Muscle layer of duodenum (tissue), 2 donors: ENCODE data around the gene PARL.

Experiments
- H3K27ac ChIP-seq: one replicate; pipeline ENCODE4 v1.7.0; 2013; ENCODE audit warnings: mild to moderate bottlenecking, low read length
- H3K27me3 ChIP-seq: one replicate; pipeline ENCODE4 v1.7.0; 2013; ENCODE audit warnings: low read depth, mild to moderate bottlenecking, control low read depth, low read length
- H3K36me3 ChIP-seq, 2 donors: one replicate each; pipeline ENCODE4 v1.7.0; 2013; ENCODE audit warnings: low read length in 2 of 2, control low read depth in 1 of 2, mild to moderate bottlenecking in 1 of 2; ENCODE audit not compliant: insufficient read depth in 2 of 2, control insufficient read depth in 1 of 2
- H3K4me1 ChIP-seq, 2 donors: one replicate each; pipeline ENCODE4 v1.7.0; 2013; ENCODE audit warnings: low read length in 2 of 2, mild to moderate bottlenecking in 2 of 2, control low read depth in 1 of 2, moderate library complexity in 1 of 2; ENCODE audit not compliant: insufficient read depth in 2 of 2, control insufficient read depth in 1 of 2
- H3K4me3 ChIP-seq, 2 donors: one replicate each; pipeline ENCODE4 v1.7.0; 2013; ENCODE audit warnings: low read length in 2 of 2, low read depth in 1 of 2, mild to moderate bottlenecking in 1 of 2
- H3K9me3 ChIP-seq, 2 donors: one replicate each; pipeline ENCODE4 v1.7.0; 2013; ENCODE audit warnings: low read length in 2 of 2, control low read depth in 1 of 2, mild to moderate bottlenecking in 1 of 2; ENCODE audit not compliant: control insufficient read depth in 1 of 2
- donor health status: healthy.

PARL gene

DNA sequence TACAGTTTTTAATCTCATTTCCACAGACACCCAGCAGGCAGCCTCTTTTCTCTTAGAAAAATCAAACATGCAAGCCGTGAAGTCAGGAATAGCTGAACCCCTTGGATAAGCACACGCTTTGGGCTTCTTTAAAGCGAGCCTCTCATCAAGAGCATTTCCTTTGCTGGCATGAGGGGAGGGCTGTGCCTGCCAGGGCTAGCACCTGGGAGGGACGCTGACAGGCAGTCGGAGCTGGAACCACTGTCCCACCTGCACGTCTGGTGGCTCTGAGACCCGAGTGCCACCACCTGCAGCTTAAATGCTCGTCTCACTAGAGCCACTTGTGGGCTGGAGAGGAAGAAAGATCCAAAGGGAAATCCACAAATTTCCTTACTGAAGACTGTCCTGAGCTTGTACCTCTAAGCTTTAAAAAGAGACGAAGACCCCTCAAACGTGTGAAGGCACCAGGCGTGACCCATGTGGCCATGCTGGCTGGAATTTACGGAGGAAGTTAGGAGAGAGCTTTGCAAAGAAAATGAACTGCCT, 68.7 kb downstream of the PARL start:
- Histone ChIP-seq H3K36me3 (peaks cover 10 to 11% of the 10 kb centered on the region in 2 donors), H3K27me3 (no peaks in the 10 kb centered on the region), H3K27ac (no peak overlapping the region), H3K9me3 (no peaks in the 10 kb centered on the region), H3K4me3 (no peak overlapping the region), H3K4me1 (peaks cover 0 to 6% of the 10 kb centered on the region in 2 donors)

DNA sequence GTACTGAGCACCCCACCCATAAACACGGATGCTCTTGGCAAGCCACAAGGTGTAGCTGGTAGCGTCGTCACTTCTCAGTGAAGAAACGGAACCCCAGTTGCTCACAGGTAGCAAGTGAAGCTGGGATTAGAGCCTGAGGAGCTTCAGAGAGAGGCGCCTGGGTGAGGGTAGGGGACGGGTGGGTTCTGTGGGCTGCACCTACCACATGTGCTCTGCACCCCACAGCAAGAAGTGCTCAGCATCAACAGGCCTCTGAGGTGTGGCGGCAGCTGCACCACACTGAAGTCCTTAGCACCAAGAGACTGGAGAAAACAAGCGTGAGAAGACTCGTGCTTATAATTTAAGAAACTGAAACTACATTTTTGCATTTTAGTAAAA, 69.1 kb downstream of the PARL start:
- no peak overlapping the region for H3K4me3 ChIP-seq
- peaks cover 14 to 15% of the 10 kb centered on the region in 2 donors for H3K36me3 ChIP-seq
- H3K27me3 ChIP-seq: no peaks in the 10 kb centered on the region
- H3K9me3 ChIP-seq: no peaks in the 10 kb centered on the region
- peaks cover 0 to 6% of the 10 kb centered on the region in 2 donors for H3K4me1 ChIP-seq
- no peak overlapping the region for H3K27ac ChIP-seq

DNA sequence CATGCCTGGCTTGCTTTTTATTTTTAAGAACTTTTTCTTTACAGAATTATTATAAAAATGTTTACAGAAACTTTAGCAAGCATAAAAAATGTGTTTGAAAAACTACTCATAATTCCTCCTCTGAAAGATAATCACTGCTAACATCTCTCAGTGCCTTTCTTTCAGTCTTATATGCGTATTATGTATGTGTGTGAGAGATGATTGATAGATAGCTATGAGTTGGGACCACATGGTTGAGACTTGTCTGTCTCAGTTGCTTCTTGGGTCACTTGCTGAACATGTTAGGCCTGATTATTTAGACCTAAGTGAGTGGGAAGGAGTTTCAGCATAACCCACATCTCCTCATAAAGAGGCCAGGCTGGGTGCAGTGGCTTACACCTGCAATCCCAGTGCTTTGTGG, 70.4 kb downstream of the PARL start:
- H3K36me3 ChIP-seq: peaks cover 26 to 29% of the 10 kb centered on the region in 2 donors
- H3K27me3 ChIP-seq: no peaks in the 10 kb centered on the region
- no peak overlapping the region for H3K27ac ChIP-seq
- H3K4me1 ChIP-seq: peaks cover 0 to 6% of the 10 kb centered on the region in 2 donors
- no peak overlapping the region for H3K4me3 ChIP-seq
- no peaks in the 10 kb centered on the region for H3K9me3 ChIP-seq

DNA sequence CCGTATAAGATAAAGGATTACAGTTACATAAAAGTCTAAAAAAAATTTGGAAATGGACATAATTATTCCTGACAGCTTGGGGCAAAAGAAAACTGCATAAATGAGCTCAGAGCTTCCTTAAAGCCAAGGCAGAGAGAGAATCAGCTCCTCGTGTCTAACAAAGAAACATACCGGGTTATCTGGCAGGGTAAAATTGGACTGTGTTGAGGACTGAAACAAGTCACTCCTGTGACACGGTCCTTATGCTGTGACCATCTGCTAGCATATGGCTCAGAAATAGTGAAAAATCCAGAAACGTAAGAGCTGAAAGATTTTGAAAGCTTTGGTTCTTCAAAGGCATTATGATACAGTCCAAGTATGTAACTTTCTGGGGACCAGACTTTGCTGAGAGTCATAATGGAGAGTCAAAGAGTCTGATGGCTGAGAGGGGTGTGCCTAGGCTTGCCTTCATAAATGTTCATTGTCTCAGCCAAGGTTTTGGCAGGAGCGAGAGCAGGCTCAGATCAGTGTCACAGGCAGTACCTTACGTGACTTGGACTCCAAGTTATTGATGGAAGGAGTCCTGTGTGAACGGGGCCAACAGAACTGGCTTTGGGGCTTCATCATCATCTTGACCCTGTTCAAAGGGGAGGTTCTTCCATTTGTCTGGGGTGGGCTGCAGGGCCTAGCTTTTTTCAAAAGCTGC, 71.8 kb downstream of the PARL start:
- peaks cover 34 to 41% of the 10 kb centered on the region in 2 donors for H3K36me3 ChIP-seq
- no peak overlapping the region for H3K27ac ChIP-seq

DNA sequence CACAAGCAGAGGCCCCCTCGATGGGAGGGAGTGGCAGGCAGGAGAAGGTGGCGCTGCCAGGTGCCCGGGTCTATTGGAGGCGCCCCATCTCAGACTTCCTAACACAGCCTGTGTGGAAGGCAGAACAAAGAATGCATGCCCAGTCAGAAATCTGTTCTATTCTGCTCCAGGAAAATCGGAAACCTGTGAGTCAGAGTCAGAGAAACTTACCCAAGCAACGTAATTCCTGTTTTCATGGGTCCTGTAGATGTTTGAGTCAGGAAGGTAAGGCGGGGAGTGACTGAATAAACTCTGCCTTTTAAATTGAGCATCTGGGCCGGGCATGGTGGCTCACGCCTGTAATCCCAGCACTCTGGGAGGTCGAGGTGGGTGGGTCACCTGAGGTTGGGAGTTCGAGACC, 73.0 kb downstream of the PARL start:
- H3K9me3 ChIP-seq: no peaks in the 10 kb centered on the region
- H3K36me3 ChIP-seq: peaks cover 46 to 50% of the 10 kb centered on the region in 2 donors
- peaks cover 0 to 6% of the 10 kb centered on the region in 2 donors for H3K4me1 ChIP-seq
- H3K27me3 ChIP-seq: no peaks in the 10 kb centered on the region
- H3K4me3 ChIP-seq: no peak overlapping the region
- H3K27ac ChIP-seq: no peak overlapping the region

More for the DNA sequence above, 71.8 kb downstream of the PARL start:
- H3K9me3 ChIP-seq: no peaks in the 10 kb centered on the region
- no peak overlapping the region for H3K4me3 ChIP-seq
- peaks cover 0 to 6% of the 10 kb centered on the region in 2 donors for H3K4me1 ChIP-seq
- no peaks in the 10 kb centered on the region for H3K27me3 ChIP-seq

DNA sequence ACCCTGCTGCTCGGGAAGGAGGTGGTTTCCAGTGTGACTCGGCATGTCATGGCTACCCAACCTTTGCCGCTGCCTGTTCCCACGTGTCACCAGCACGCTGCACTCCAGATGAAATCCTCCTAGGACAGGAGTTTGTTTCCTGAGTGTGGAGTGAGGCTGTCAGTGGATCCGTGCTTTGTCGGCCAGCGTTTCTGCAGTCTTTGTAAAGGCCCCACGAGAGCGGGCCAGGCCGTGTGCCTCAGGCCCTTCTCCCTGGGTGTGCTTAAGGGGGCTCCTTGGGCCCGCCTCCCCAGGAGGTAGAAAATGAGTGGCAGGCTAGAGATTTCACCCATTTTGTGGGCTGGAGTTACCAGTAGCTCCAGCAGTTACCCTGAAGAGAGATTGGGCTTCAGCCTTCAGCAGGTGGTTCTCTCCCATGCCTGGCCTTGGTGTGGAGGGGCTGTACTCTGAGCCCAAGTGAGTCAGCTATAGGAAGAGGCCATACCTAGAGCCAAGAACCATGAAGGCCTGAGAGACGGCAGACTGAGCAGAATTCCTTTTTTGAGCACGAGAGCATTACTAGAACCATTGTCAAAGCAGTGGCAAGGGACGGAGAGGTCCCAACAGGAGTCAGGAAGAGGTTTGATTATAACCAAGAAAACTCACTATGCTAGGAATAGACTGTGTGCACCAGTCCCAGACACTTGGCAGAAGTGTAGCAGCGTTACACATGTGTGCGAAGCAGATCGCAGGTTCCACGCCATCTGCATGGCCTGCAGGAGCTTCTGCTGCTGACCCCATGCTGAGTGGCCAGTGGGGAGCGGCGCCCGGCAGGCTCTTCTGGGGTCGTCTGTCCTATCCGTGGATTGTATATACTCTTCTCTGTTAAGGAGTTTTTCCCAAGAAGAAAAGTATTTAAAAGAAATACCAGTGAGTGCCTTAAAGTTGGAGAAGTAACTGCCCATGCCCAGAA, 73.8 kb downstream of the PARL start:
- no peak overlapping the region for H3K27ac ChIP-seq
- no peaks in the 10 kb centered on the region for H3K9me3 ChIP-seq
- peaks cover 0 to 6% of the 10 kb centered on the region in 2 donors for H3K4me1 ChIP-seq
- no peak overlapping the region for H3K4me3 ChIP-seq
- H3K27me3 ChIP-seq: no peaks in the 10 kb centered on the region
- H3K36me3 ChIP-seq: peaks cover 49 to 58% of the 10 kb centered on the region in 2 donors

DNA sequence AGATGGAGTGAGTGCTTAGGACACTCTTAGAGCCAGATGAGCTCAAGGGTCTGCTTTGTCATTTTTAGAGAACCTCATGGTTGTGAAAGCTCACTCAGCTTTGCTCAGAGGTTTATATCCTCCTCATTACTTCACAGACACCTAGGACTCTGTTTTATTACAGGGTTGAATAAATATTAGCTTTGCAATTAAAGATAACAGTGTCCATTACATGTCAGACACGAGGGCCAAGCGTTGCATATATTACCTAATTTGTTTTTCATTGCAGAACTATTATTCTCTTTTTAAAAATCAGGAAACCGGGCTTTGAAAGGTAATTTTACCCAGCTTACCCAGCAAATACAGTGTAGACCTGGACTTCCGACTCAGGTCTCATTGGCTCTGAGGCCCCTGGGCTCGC, 75.4 kb downstream of the PARL start:
- Histone ChIP-seq H3K4me1 (peaks cover 0 to 6% of the 10 kb centered on the region in 2 donors), H3K36me3 (peaks cover 56 to 74% of the 10 kb centered on the region in 2 donors), H3K27ac (no peak overlapping the region), H3K4me3 (no peak overlapping the region), H3K27me3 (no peaks in the 10 kb centered on the region), H3K9me3 (no peaks in the 10 kb centered on the region)

DNA sequence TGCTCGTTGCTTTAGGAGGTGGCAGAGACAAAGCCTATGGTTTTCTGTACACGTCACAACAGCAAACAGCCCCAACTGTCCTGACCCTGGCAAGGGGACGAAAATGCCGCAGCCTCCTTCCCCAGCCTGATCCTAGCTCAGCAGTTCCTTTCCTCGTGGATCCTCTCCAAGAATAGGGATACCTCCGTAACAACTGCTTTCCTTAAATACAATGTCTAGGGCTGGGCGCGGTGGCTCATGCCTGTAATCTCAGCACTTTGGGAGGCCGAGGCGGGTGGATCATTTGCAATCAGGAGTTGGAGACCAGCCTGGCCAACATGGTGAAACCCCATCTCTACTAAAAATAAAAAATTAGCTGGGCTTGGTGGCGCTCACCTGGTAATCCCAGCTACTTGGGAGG, 76.3 kb downstream of the PARL start:
- no peaks in the 10 kb centered on the region for H3K27me3 ChIP-seq
- H3K9me3 ChIP-seq: no peaks in the 10 kb centered on the region
- peaks cover 59 to 83% of the 10 kb centered on the region in 2 donors for H3K36me3 ChIP-seq
- H3K27ac ChIP-seq: no peak overlapping the region
- H3K4me3 ChIP-seq: no peak overlapping the region
- H3K4me1 ChIP-seq: peaks cover 0 to 6% of the 10 kb centered on the region in 2 donors

DNA sequence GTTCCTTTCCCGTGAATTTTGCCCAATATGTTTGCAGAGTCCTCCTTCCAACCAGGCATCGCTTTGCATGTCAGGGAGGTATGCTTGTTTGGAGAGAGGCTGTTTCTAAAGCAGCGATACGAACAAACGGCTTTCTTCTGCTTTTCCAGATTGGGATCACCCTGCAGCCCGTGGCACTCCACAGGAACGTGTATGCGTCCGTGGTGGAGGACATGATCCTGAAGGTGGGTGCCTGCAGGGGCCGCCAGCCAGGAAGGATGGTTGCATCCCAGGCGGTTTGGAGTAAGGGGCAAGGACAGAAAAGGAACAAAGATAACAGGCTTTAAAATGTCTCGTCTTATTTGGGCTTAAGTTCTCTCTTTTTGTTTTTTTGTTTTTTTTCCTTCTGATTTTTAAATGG, 76.8 kb downstream of the PARL start:
- Histone ChIP-seq H3K4me1 (peaks cover 0 to 3% of the 10 kb centered on the region in 2 donors), H3K4me3 (no peak overlapping the region), H3K36me3 (peaks cover 59 to 88% of the 10 kb centered on the region in 2 donors), H3K9me3 (no peaks in the 10 kb centered on the region), H3K27ac (no peak overlapping the region), H3K27me3 (no peaks in the 10 kb centered on the region)

DNA sequence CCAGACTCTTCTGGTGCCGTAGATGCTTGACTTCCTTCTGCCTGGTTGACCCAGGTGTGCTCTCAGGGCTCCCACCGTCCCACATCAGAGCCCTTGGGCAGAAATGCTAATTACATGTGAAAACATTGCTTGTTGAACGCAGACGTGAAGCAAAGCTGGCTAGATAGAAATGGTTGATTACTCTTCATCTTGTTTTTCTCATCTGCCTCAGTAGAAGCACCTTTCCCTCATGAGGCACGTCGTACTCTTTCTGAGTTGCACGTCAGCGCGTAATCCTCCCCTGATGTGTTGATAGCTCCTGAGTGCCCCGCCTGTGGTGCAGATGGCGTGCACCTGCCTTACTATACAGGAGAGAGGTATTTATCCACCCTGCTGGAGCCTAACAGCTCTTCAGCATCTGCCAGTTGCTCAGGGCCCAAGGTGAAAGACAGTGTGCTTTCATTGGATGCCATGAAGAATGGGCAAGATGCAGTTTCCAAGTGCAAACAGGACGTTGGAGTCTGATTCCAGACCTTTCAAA, 77.4 kb downstream of the PARL start:
- Histone ChIP-seq H3K27ac (no peak overlapping the region), H3K4me1 (no peaks in the 10 kb centered on the region), H3K27me3 (no peaks in the 10 kb centered on the region), H3K4me3 (no peak overlapping the region), H3K36me3 (peaks cover 60 to 90% of the 10 kb centered on the region in 2 donors), H3K9me3 (no peaks in the 10 kb centered on the region)

DNA sequence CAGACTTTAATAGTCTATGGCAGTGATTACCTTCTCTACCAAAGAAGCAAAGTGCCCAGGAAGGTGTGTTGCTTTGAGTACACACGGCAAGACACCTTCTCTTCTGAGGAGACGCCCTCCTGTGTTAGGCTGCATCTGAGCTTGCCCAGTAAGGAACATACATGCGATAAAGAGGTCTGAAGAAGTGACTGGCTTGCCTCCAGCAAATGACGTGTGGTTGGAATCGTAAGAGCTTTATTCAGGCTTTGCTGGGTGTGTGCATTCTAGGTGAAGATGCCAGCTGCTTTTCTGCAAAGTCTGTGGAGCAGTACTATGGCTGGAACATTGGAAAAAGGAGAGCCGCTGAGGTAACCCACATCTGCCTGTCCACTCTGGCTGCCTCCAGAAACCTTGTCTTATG, 81.7 kb downstream of the PARL start:
- H3K36me3 ChIP-seq: peaks cover 58 to 92% of the 10 kb centered on the region in 2 donors
- no peak overlapping the region for H3K4me3 ChIP-seq
- no peaks in the 10 kb centered on the region for H3K27me3 ChIP-seq
- H3K4me1 ChIP-seq: no peaks in the 10 kb centered on the region
- no peaks in the 10 kb centered on the region for H3K9me3 ChIP-seq
- no peak overlapping the region for H3K27ac ChIP-seq
